HFFc6 (cell line): ENCODE measurements around the gene LHX2. TPM values are rescaled to one million over a fixed set of nuclear protein-coding genes. Genes with fewer than 3 reads are reported as not detected.
"Not testable (repeated sequence)": the region's sequence is repeated elsewhere in the genome, so short reads cannot be mapped to it uniquely, and the experiment has no call there.

Experiments
- DNase-seq: peaks from one replicate; pipeline ENCODE4 v3.0.0-alpha.2; 2018
- H3K27ac Mint-ChIP-seq: 2 replicates; pipeline ENCODE4 v1.8.0; 2020; ENCODE audit warnings: mild to moderate bottlenecking, mixed read lengths
- H3K27me3 Mint-ChIP-seq: 2 replicates; pipeline ENCODE4 v1.8.0; 2021; ENCODE audit warnings: mild to moderate bottlenecking, moderate library complexity, mixed read lengths; ENCODE audit not compliant: insufficient read depth
- H3K36me3 Mint-ChIP-seq: 2 replicates; pipeline ENCODE4 v1.8.0; 2021; ENCODE audit warnings: low read depth, mixed read lengths
- H3K4me1 Mint-ChIP-seq: 2 replicates; pipeline ENCODE4 v1.8.0; 2020; ENCODE audit warnings: low read depth, mixed read lengths
- H3K4me3 Mint-ChIP-seq: 2 replicates; pipeline ENCODE4 v1.8.0; 2020; ENCODE audit warnings: mild to moderate bottlenecking, moderate library complexity, mixed read lengths
- H3K9me3 Mint-ChIP-seq: 2 replicates; pipeline ENCODE4 v1.8.0; 2020; ENCODE audit warnings: mild to moderate bottlenecking, mixed read lengths
- total RNA-seq, 6 experiments: library from RNA; stranded (reverse); fragmentation: NEBNext Ultra II Directional; extraction: Animal tissue kit (Norgen Biotek cat#: 25700); gene quantifications; 2 replicates in 1 of 6; 3 replicates in 5 of 6; pipeline ENCODE4 v1.2.3, GENCODE V29; 2021
- TF ChIP-seq, protein P1 (sequence below): fragments of 200-600 bp; sonication (generic); IDR thresholded peaks from 2 replicates; pipeline ENCODE4 v1.5.0; 2021; ENCODE audit warnings: antibody characterized with exemption, mild to moderate bottlenecking

The LHX2 gene
- total RNA-seq, 6 experiments from 2014 or later: not detected

DNA sequence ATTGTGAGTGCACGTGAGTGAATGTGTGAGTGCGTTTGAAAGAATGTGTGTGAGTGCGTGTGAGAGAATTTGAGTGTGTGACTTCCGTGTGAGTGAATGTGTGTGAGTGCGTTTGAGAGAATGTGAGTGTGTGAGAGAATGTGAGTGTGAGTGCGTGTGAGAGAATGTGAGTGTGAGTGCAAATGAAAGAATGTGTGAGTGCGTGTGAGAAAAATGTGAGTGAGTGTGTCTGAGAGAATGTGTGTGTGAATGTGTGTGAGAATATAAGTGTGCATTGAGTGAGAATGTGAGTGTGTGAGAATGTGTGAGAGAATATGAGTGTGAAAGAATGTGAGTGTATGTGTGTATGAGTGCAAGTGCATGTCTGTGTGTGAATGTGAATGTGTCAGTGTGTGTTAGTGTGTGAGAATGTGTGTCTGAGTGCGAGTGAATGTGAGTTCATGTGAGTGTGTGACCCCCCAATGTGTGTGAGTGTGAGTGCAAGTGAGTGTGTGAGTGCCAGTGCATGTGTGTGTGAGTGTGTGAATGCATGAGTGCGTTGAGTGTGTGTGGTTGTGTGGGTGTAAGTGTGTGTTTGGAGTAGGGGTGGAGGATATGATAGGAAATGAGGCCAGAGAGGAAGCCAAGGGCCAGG lies 37.9 kb upstream of the LHX2 start:
- Mint-ChIP-seq H3K27me3 (peaks cover 7% of the 10 kb centered on the region), H3K27ac (no peak overlapping the region), H3K4me1 (no peaks in the 10 kb centered on the region), H3K4me3 (no peak overlapping the region), H3K9me3 (no peaks in the 10 kb centered on the region), H3K36me3 (no peaks in the 10 kb centered on the region)
- TF ChIP-seq, protein P1, sequence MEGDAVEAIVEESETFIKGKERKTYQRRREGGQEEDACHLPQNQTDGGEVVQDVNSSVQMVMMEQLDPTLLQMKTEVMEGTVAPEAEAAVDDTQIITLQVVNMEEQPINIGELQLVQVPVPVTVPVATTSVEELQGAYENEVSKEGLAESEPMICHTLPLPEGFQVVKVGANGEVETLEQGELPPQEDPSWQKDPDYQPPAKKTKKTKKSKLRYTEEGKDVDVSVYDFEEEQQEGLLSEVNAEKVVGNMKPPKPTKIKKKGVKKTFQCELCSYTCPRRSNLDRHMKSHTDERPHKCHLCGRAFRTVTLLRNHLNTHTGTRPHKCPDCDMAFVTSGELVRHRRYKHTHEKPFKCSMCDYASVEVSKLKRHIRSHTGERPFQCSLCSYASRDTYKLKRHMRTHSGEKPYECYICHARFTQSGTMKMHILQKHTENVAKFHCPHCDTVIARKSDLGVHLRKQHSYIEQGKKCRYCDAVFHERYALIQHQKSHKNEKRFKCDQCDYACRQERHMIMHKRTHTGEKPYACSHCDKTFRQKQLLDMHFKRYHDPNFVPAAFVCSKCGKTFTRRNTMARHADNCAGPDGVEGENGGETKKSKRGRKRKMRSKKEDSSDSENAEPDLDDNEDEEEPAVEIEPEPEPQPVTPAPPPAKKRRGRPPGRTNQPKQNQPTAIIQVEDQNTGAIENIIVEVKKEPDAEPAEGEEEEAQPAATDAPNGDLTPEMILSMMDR: no peak
- DNase-seq: no peak

DNA sequence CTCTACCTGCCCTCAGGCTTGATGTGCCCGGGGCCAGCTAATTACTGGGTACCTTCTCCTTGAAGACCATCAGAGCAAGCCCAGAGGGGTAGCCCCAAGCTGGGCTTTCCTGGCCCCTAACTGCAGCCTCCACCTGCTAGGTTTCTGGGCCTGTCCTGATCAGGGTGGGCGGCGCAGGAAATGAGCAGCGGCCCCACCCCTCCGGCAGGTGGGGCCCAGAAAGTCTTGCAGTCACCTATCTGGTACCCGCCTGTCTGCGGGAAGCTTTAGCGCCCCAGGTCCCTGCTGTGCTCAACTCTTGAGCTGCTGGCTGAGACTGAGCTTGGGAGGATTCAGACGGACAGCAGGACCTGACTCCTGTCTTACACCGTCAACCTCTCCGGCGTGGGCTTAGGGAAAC lies 37.1 kb upstream of the LHX2 start:
- no peak for DNase-seq
- TF ChIP-seq, protein P1: no peak
- peaks cover 12% of the 10 kb centered on the region for H3K27me3 Mint-ChIP-seq
- no peaks in the 10 kb centered on the region for H3K4me1 Mint-ChIP-seq
- no peak overlapping the region for H3K27ac Mint-ChIP-seq
- H3K9me3 Mint-ChIP-seq: no peaks in the 10 kb centered on the region
- no peak overlapping the region for H3K4me3 Mint-ChIP-seq
- no peaks in the 10 kb centered on the region for H3K36me3 Mint-ChIP-seq

DNA sequence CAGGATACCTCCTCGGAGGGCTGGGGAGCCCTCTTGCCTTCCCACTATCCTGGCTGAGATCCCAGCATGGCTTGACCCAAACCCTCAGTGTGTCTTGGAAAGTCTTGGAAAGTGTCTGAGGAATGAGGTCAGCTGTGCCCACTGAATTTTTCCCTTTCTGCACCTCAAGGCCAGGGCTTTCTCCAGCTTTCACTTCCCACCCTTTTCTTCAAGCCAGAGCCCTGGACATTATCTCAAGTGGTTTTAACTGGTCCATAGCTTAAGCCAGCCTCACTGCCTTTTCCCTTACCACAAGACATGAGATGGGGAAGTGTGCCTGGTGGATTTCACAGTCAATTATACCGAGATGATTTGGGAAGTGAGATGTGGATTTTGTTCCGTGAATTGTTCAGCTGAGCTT lies 35.7 kb upstream of the LHX2 start:
- H3K9me3 Mint-ChIP-seq: no peaks in the 10 kb centered on the region
- TF ChIP-seq, protein P1: no peak
- no peaks in the 10 kb centered on the region for H3K4me1 Mint-ChIP-seq
- peaks cover 23% of the 10 kb centered on the region for H3K27me3 Mint-ChIP-seq
- no peak overlapping the region for H3K4me3 Mint-ChIP-seq
- no peaks in the 10 kb centered on the region for H3K36me3 Mint-ChIP-seq
- no peak for DNase-seq
- H3K27ac Mint-ChIP-seq: no peak overlapping the region

DNA sequence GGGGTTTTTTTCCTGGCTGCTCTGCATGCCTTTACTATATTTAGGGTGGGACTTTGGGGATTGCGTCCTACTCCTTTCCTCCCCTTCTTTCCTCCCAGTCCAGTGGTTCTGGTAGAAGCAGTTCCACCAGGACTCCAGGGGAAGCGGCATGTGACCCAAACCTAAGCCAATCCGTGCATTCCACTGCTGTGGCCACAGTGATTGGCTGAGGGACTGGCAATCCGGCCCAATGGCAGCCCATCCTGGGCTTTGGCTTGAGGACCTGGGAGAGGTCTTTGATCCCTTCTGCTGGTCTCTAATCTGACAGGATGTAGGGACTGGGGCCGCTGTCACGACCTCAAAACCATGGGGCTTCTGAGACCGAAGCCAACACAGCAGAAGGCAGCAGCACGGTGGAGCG lies 35.0 kb upstream of the LHX2 start:
- H3K36me3 Mint-ChIP-seq, DNase-seq, H3K4me3 Mint-ChIP-seq, H3K4me1 Mint-ChIP-seq, H3K27ac Mint-ChIP-seq, H3K9me3 Mint-ChIP-seq: not testable (repeated sequence)
- peaks cover 25% of the 10 kb centered on the region for H3K27me3 Mint-ChIP-seq

DNA sequence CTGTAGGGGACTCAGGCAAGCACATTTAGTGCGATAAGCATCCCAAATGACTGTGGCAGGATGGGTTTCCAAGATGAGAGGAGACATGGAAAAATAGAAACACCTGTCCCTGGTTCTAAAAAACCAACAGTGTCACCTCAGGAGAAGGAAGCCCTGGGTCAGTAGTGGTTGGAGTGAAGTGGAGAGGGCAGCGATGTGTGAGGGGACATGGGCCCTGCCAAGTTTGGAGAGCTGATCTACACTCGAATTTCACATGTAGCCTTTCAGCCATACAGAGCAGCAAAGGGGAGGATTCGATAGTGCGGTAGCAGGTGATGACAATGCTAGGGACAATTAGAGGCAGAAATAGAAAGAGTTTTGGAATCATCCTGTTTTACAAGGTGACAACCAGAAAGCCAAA lies 32.6 kb upstream of the LHX2 start:
- H3K27ac Mint-ChIP-seq: no peak overlapping the region
- no peak for DNase-seq
- TF ChIP-seq, protein P1: no peak
- H3K4me1 Mint-ChIP-seq: no peaks in the 10 kb centered on the region
- peaks cover 38% of the 10 kb centered on the region for H3K27me3 Mint-ChIP-seq
- H3K9me3 Mint-ChIP-seq: no peaks in the 10 kb centered on the region
- H3K36me3 Mint-ChIP-seq: no peaks in the 10 kb centered on the region
- no peak overlapping the region for H3K4me3 Mint-ChIP-seq

DNA sequence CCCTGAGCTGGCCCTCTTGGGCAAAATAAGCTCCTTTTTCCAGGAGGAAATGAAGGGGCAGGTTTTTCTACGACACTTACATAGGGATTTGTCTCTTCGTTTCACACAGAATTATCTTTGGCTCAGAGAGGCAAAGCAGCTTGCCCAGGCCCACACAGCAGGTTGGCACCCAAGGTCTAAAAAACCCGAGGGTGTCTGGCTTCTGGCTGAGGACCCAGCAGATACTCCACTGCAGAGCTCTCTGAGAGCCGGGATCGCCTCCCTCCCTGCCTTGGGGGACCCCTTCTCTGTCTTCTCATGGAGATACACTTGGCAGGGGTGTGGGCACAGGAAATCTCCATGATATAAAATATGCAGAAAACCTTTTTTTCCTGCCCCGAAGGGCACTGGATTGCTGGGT lies 29.0 kb upstream of the LHX2 start:
- Mint-ChIP-seq H3K9me3 (no peaks in the 10 kb centered on the region), H3K4me1 (no peaks in the 10 kb centered on the region), H3K27me3 (peaks cover 63% of the 10 kb centered on the region), H3K27ac (no peak overlapping the region), H3K4me3 (no peak overlapping the region), H3K36me3 (no peaks in the 10 kb centered on the region)
- TF ChIP-seq, protein P1: no peak
- DNase-seq: no peak
